HG03520 (cell line): Measurements from ENCODE around the gene TCTN3.
"Not testable (repeated sequence)": the region's sequence is repeated elsewhere in the genome, so short reads cannot be mapped to it uniquely, and the experiment has no call there.

ENCODE experiments used
- ATAC-seq: cut with Tn5 transposase; IDR thresholded peaks from one replicate; pipeline ENCODE4 v1.9.1; 2021; ENCODE audit warnings: mild to moderate bottlenecking, moderate library complexity; ENCODE audit not compliant: unreplicated experiment

TCTN3 gene, protein sequence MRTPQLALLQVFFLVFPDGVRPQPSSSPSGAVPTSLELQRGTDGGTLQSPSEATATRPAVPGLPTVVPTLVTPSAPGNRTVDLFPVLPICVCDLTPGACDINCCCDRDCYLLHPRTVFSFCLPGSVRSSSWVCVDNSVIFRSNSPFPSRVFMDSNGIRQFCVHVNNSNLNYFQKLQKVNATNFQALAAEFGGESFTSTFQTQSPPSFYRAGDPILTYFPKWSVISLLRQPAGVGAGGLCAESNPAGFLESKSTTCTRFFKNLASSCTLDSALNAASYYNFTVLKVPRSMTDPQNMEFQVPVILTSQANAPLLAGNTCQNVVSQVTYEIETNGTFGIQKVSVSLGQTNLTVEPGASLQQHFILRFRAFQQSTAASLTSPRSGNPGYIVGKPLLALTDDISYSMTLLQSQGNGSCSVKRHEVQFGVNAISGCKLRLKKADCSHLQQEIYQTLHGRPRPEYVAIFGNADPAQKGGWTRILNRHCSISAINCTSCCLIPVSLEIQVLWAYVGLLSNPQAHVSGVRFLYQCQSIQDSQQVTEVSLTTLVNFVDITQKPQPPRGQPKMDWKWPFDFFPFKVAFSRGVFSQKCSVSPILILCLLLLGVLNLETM

GRCh38 chr10:95693668-95694534, at the start of gene TCTN3:
Gene TCTN3, minus strand, starts transcription at chr10:95693927. Its CDS starts 28 bp downstream, at chr10:95693899.
- ATAC-seq, result peak; percentile 98

GRCh38 chr10:95742962-95743535, 49.3 kb upstream of the TCTN3 start:
- ATAC-seq, result no peak

DNA sequence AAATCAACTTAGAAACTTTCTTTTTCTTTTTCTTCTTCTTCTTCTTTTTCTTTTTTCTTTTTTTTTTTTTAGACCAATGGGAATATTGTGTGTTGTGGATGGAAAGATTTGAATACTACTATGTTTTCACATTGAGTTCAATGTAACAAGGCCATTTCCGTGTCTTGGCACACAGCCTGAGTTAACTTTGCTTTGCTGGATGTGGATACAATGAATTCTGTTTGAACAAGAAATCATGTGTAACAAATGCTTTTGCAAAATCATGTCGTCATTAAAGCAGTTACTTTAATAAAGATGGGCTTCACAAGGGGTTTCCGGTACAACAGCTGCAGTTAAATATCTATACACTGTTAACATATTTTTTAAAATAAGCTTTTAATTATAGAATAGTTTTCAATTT, 48.8 kb upstream of the TCTN3 start:
- ATAC-seq, result no peak

GRCh38 chr10:95741807-95742467, 48.2 kb upstream of the TCTN3 start:
- peak; percentile 66 for ATAC-seq

DNA sequence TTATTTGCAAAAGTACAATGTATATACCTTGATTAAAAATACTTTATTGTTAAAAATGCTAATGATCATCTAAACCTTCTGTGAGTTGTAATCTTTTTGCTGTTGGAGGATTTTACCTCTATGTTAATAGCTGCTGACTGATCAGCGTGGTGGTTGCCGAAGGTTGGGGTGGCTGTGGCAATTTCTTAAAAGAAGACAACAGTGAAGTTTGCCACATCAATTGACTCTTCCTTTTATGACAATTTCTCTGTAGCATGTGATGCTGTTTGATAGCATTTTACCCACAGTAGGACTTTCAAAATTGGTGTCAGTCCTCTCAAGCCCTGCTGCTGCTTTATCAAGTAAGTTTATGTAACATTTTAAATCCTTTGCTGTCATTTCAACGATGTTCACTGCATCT, 45.3 kb upstream of the TCTN3 start:
- no peak for ATAC-seq

- not testable (repeated sequence) for ATAC-seq
These were observed 39.2 kb upstream of the TCTN3 start for GRCh38 chr10:95732907-95733306.

GRCh38 chr10:95730233-95730632, 36.5 kb upstream of the TCTN3 start:
- no peak for ATAC-seq

DNA sequence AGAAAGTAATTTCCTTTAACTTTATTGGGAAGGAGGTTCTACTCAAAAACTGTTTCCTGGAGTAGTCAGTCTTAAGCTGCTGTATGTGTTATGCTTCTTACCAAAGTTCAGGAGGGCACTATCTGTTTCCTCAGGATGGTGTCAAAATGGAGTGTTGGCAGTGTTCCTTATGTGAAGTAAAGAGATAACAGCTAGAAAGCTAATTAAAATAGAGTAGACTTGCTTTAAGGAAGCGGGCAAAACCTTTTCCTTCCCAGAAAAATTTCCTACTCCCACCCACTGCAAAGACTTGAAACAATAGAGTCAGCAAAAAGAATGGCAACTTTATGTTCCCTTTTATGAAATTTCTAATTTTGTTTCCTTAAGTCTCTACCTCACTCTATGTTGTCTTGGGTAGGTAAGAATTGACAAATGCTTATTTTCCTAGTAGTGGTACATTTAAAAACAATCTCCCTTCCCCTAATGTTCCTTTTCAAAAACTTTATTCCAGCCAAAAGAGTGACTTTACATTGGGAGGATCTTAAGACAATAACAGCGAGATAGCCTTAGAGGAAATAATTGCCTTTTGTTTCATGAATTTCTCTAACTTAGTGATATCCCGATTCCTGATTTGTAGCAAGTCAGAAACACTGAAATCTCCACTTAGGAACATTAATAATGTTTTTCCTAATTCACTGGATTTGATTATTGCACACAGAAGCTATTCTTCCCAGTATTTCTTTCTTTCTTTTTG, 35.8 kb upstream of the TCTN3 start:
- ATAC-seq, result no peak

GRCh38 chr10:95728526-95728925, 34.8 kb upstream of the TCTN3 start:
- ATAC-seq, result no peak

- ATAC-seq, result not testable (repeated sequence)
These were observed 28.8 kb upstream of the TCTN3 start for GRCh38 chr10:95722496-95722895.

- ATAC-seq, result not testable (repeated sequence)
These were observed 27.0 kb upstream of the TCTN3 start for GRCh38 chr10:95720745-95721144.

GRCh38 chr10:95716866-95717265, 23.1 kb upstream of the TCTN3 start:
- ATAC-seq, result no peak

DNA sequence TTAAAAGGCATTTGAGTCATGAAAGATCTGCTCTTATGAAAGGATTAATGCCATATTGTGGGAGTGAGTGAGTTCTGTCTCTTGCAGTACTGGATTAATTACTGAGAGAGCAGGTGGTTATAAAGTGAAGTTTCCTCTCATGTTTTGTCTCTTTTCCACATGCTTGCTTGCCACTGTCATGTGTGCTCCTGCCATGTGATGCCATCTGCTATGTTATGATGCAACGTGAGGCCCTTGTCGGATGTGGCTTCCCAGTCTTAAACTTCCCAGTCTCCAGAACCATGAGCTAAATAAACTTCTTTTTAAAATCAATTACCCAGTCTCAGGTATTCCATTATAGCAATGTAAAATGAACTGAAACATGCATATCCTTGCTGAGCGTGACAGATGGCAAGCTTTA, 22.7 kb upstream of the TCTN3 start:
- no peak for ATAC-seq

GRCh38 chr10:95711492-95711891, 17.8 kb upstream of the TCTN3 start:
- ATAC-seq, result no peak

- no peak for ATAC-seq
These were observed 13.3 kb upstream of the TCTN3 start for GRCh38 chr10:95706990-95707389.

GRCh38 chr10:95706573-95706972, 12.8 kb upstream of the TCTN3 start:
- no peak for ATAC-seq

DNA sequence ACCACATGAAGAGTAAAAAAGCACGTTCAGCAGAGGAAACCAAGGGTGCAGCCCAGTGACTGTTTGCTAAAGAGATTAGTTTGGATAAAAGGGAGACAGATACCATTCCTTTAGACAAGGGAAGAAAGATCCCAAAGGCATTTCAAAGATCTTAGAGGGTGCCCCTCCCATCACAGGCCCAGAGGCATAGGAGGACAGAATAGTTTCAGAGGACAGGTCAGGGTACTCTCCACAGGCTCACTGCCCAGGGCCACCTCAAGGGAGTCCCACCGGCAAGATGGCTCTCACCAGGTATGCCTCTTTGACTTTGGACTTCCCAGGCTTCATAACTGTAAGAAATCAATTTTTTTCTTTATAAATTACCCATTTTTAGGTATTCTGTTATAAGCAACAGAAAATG, 4.7 kb upstream of the TCTN3 start:
- ATAC-seq, result no peak

DNA sequence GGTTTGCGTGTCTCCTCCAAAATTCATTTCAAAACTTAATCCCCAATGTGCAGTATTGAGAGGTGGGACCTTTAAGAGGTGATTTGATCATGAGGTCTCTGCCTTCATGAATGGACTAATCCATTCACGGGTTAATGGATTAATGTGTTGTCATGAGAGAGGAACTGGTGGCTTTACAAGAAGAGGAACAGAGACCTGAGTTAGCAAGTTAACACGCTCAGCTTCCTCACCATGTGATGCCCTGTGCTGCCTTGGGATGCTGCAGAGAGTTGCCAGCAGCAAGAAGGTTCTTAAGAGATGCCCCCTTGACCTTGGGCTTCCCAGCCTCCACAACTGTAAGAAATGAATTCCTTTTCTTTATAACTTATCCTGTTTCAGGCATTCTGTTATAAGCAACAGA, 3.7 kb upstream of the TCTN3 start:
- ATAC-seq, result no peak

DNA sequence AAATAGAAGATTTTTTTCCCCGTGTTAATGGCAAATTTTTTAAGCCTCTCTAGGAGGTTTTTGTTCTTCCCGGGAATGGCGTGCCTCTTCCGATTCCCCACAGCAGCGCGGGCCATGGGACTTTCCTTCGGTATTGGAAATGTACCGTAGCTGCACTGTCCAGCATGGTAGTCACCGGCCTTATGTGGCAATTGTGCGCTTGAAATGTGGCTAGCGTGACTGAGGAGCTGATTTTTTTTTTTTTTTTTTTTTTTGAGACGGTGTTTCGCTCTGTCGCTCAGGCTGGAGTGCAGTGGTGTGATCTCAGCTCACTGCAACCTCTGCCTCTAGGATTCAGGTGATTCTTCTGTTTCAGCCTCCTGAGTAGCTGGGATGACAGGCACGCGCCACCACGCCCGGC, 938 bp upstream of the TCTN3 start:
- ATAC-seq, result no peak

- no peak for ATAC-seq
These were observed 558 bp downstream of the TCTN3 start for GRCh38 chr10:95693071-95693667.
